Measurements from ENCODE around the gene CHST3. TPM values are rescaled to one million over a fixed set of nuclear protein-coding genes. Genes with fewer than 3 reads are reported as not detected.
A peak's percentile ranks its signal among the peaks of the same experiment; 100 is the strongest.
"Not testable (repeated sequence)": the region's sequence is repeated elsewhere in the genome, so short reads cannot be mapped to it uniquely, and the experiment has no call there.

The CHST3 gene
- total RNA-seq, 1 donor from 2014 or later: 18.1 TPM

- DNase-seq (ENCODE audit: missing footprints): no peak
- intact Hi-C loops (cut with DNase I): no loop called here
- ATAC-seq: no peak
Measured at GRCh38 chr10:71970331-71970730, 6.1 kb downstream of the CHST3 start.

GRCh38 chr10:71970869-71971268, 6.7 kb downstream of the CHST3 start:
- intact Hi-C loops (cut with DNase I): no loop called here
- ATAC-seq: no peak
- no peak for DNase-seq (ENCODE audit: missing footprints)

- intact Hi-C loops (cut with DNase I): no loop called here
- ATAC-seq: no peak
Measured at GRCh38 chr10:71971311-71971731, 7.1 kb downstream of the CHST3 start.

DNA sequence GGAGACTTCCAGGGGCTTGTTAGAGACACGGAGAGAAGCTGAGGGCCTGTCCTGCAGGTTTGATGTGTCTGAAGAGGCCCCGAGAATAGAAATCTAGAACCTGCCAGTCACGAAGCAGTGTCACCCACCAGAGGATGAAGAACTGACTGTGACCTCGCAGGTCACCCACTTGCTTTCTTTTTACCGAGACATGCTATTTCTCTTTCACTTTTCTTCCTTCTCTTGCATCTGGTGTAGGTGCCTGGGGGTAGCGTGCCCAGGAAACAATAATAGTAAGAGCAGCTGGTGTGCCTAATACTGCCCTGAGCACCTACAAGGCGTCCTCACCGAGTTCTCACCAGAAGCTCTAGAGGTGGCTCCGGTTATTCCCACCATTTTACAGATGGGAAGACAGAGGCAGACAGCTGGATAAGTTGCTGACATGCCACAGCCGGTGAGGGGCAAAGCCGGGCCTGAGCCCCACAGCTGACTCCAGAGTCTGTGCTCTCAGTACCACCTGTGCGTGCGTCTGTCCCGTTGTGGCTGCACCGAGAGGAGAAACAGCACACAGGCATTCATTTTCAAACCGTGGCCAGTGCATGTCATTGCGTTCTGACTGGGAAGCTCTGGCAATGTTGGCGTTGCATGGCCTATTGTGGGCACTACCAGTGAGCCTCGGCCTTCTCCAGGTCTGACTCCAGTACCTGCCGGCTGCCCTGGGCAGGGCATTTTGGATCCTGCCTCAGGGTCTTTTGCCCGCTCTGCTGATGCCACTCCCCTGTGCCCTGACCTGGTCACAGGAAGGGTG, 7.8 kb downstream of the CHST3 start:
- intact Hi-C loops (cut with DNase I): no loop called here
- no peak for ATAC-seq

More at GRCh38 chr10:71971311-71971731, 7.1 kb downstream of the CHST3 start:
- no peak for DNase-seq (ENCODE audit: missing footprints)

GRCh38 chr10:71972746-71973695, 8.8 kb downstream of the CHST3 start:
- ATAC-seq: no peak
- no peak for DNase-seq (ENCODE audit: missing footprints)
- intact Hi-C loops (cut with DNase I): no loop called here

More for the DNA sequence above, 7.8 kb downstream of the CHST3 start:
- DNase-seq (ENCODE audit: missing footprints): no peak

DNA sequence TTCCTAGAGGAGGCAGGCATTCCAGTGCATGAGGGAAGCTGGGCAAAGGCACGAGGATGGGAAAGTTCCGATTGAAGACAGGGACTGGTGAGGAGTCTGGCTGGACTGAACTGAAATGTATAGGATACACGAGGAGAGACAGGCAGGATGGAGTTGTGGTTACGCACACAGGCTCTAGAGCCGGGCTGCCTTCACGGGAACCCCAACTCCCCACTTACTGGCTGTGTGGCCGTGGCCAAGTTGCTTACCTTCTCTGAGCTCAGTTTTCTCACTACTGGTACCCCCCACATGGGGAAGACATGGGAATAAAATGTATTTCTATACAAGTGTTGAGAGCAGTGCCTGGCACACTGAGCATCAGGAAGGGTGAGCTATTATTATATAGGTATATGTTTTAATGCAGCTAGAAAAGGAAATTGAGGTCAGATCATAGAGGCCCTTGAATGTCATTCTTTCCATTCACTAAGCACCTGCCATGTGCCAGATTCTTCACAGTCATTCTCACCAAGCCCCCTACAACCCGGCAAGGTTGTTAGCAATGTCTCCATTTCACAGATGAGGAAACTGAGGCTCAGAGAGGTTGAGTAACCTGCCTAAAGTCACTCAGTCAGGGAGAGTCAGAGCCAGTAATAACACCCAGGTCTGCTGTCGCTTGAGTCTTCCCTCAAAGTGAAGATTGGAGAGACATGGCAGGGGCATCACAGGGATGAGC, 9.7 kb downstream of the CHST3 start:
- ATAC-seq: no peak
- intact Hi-C loops (cut with DNase I): no loop called here
- no peak for DNase-seq (ENCODE audit: missing footprints)

DNA sequence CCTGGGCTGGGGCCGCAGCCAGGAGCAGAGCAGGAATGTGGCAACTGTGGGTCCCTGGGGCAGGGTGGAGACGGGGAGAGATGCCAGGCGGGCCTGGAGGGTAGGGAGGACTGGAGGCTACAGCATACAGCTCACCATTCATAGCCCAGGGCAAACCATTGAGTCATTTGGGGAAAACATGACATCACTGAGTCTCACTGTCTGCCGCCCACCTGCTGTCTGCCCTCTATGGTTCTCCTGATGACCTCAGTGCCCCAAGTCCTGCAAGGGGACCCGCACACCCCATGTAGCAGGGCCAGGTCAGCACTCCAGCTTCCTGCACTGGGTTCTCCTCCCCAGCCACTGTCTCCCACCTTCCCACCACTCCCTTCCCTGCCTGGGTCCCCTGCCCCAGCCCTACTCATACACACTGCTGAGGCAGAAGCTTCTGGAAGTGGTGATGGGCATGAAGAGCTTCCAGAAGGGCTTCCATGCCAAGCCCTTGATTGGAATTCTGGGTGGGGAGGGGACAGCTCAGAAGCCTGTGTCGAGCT, 10.4 kb downstream of the CHST3 start:
- DNase-seq (ENCODE audit: missing footprints) (no peak), ATAC-seq (peak; percentile 24)
- intact Hi-C loops (cut with DNase I): no loop called here

DNA sequence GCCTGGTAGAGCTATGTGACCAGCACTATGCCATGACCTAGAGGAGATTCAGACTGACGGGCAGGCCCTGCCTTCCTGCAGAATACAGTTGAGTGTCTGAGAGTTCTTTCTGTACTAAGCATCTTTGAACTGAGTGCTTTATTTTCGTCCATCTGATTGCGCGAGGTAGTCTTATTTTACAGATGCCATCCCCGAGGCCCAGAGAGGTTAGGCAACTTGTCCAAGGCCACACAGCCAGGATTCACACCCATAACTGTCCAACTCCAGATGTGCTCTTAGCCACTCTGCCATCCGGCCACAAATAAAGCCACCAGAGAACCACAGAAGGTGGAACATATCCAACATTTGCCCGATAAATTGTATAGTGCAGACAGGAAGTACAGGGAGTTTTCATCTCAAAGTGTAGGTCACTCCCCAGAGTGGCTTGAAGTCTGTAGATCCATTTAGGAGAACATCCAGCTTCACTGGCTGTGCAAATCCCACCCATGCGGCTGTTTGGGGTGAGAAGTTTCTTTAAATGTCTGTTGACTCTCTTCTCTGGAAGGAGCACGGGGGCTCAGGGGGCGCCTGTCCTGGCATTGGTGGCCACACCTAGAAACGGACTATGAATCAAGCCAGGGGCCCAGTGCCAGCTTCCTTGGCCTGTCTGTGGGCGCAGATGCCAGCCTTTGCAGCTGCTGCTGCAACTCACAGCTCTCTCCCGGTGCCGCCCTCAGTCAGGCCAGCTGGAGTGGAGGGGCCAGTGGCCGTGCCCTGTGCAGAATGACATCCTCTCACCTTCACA, 11.1 kb downstream of the CHST3 start:
- peak; percentile 67 for ATAC-seq
- intact Hi-C loops (cut with DNase I): no loop called here
- no peak for DNase-seq (ENCODE audit: missing footprints)

DNA sequence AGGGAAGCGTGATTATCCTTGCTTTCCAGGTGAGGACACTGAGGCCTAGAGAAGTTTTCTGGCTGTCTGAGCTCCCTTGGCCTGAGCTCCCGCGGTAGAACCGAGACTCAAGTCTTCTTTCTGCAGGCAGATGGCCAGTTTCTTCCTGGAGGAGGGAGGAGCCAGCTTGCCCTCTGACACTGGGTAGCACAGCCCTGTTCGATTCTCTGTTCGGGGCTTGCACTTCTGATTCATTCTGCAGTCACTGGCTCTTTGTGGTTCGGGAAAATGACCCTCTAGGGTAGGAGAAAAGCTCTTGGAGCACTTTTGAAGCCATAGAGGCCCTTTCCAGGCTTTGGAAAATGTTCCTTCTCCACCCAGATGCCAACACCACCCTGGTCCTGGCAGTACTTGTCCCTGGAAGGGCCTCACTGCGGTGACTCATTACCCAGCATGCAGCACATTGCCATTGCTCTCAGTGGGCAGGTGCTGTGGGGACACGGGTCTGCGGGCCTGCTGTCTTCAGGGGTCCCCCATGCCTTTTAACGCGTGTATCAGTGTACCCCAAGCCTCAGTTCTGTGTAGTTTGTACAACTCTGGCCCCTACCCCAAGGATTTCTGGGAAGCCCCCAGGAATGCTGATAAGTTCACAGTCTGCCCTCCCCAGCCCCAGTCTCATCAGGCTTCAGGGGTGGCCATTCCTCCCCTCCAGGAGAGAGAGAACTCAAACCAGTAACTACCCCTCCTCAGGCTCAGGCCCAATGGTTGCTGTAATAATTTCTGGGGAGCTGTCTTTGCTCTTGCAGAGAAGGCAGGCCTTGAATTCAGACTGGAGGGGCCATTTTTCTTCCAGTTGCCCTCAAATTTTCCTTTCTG, 11.9 kb downstream of the CHST3 start:
- intact Hi-C loops (cut with DNase I): no loop called here
- DNase-seq (ENCODE audit: missing footprints) (no peak), ATAC-seq (peak; percentile 60)

DNA sequence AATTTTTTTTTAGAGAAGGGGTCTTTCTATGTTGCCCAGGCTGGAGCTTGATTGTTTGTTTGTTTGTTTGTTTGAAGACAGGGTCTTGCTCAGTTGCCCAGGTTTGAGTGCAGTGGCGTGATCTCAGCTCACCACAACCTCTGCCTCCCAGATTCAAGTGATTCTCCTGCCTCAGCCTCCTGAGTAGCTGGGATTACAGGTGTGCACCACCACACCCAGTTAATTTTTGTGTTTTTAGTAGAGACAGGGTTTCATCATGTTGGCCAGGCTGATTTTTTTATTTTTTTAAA, 13.4 kb downstream of the CHST3 start:
- intact Hi-C loops (cut with DNase I); DNase-seq (ENCODE audit: missing footprints); ATAC-seq: not testable (repeated sequence)

GRCh38 chr10:71978476-71978875, 14.3 kb downstream of the CHST3 start:
- ATAC-seq (no peak), DNase-seq (ENCODE audit: missing footprints) (no peak)
- intact Hi-C loops (cut with DNase I): no loop called here

DNA sequence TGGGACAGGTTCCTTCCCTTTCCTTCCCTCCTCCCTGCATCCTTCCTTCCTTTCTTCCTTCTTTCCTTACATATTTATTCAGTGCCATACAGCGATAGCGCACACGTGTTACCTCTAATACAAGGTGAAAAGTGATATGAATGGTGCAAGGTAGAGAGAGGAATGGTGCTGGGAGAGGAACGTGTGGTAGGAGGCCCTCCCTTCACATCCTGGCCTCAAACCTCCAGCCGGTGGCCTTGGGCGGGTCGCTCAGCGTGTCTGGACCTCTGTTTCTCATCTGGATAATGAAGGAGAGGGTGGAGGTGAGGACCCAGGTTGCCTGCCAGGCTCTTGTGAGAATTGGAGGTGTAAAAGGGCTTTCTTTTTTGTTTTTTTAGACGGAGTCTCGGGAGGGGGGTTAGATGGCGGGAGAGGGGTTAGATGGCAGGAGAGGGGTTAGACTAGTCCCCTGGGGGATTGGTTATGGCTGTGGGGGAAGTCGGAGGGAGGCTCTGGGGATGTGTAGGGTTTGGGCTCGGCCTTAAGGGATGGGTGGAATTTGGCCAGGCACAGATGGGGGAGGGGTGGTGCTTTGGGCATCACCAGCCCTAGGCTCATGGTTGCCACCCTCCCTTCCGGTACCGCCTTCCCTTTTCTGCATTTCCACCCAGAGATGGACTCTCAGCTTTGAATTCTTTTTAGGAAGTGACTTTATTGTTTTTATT, 14.9 kb downstream of the CHST3 start:
- ATAC-seq (no peak), DNase-seq (ENCODE audit: missing footprints) (no peak)
- intact Hi-C loops (cut with DNase I): no loop called here

DNA sequence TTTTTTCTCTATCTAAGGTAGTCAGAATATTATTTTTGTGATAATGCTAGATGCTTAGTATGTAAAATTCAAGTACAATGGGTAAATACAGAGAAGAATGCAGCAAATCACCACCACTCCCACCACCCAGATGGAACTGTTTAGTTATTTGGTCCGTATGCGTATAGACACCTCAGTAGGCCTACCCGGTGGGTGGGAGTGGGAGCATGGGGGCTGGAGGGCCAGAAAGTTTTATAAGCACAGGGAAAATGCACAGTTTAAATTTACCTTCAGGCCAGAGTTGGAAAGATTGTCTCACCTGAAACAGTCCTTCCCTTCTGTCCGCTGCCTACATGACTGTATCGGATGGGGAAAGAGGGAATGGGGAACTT, 15.5 kb downstream of the CHST3 start:
- intact Hi-C loops (cut with DNase I): loop anchor here (2.0 kb wide), 1 partner anchor 15 kb away; the partner anchor contains the start of gene CHST3
- ATAC-seq (no peak), DNase-seq (ENCODE audit: missing footprints) (no peak)

DNA sequence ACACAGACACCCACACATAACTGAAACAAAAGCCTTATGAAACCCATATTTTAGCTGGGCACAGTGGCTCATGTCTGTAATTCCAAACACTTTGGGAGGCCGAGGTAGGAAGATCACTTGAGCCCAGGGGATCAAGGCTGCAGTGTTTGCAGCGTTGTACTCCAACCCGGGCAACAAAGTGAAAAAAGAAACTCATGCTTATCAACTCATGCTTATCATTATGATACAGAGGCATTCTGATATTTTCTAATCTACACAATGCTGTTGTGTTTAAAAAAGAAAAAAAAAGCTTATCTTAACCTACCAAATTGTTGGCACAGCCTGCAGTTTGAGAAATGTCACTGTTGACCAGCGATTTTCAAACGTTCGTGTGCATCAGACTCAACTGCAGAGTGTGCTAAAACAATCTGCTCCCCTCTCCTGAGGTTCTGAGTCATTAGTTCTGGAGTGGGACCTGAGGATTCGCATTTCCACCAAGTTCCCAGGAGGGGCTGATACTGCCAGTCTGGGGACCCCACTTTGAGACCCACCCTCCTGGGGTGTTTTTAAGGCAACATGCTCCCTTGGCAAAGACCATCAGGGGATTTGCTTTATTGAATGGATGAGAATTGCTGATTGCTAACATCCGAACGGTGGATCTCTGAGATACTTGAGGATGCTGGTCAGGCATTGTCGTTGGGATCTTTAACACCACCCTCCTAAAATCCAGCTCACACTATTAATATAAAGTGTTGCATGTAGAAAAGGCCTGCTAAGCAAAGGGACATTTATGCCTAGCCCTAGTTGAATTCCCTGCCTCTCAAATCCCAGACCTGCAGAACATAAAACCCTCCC, 16.2 kb downstream of the CHST3 start:
- DNase-seq (ENCODE audit: missing footprints) (no peak), ATAC-seq (no peak)
- intact Hi-C loops (cut with DNase I): loop anchor here (2.0 kb wide), 1 partner anchor 16 kb away; the partner anchor contains the start of gene CHST3

GRCh38 chr10:71981015-71981875, 17.1 kb downstream of the CHST3 start:
- DNase-seq (ENCODE audit: missing footprints): no peak
- intact Hi-C loops (cut with DNase I): loop anchor here (2.0 kb wide), 1 partner anchor 16 kb away; the partner anchor contains the start of gene CHST3
- no peak for ATAC-seq

All from Right ventricle myocardium inferior (tissue), 1 donor.